GM19328 (cell line): ENCODE measurements around the gene BCAS3.

ENCODE experiments used
- ATAC-seq: cut with Tn5 transposase; IDR thresholded peaks from one replicate; pipeline ENCODE4 v1.9.1; 2021; ENCODE audit warnings: mild to moderate bottlenecking, moderate library complexity; ENCODE audit not compliant: unreplicated experiment

Gene BCAS3

GRCh38 chr17:61402073-61402541 lies 724.5 kb downstream of the BCAS3 start:
- no peak for ATAC-seq

DNA sequence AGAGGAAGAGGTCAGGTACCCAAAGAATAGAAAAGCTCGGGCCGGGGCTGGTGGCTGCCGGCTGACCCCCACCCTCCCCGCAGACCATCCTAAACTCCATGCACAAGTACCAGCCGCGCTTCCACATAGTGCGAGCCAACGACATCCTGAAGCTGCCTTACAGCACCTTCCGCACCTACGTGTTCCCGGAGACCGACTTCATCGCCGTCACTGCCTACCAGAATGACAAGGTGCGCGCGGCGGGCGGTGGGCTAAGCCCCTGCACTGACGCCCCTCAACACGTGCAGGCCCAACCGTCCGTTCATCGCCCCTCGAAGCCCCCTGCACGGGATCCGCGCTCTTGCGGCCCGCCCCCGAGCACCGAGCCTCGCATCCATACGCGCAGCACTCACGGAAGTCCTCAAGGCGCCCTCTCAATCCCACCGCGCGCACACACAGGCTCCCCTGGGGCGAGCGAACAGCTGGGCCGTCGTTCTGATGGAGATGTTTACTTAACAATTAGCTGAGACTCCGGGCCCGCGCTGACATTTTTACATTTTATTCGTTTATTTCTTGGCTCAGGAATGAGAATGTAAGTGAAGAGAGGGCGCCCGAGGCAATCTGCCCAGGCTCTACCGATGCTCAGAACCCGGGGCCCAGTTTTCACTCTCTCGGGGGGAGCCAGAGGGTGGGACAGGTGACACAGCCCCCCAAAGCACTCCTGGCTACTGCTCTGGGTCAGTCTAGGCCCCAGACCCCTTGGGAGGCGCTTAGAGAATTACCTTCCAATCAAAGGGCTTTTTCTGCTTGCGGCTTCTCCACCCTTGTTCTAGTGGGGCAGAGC lies 725.5 kb downstream of the BCAS3 start:
- no peak for ATAC-seq

GRCh38 chr17:61403801-61404662 lies 726.4 kb downstream of the BCAS3 start:
- ATAC-seq, result no peak

DNA sequence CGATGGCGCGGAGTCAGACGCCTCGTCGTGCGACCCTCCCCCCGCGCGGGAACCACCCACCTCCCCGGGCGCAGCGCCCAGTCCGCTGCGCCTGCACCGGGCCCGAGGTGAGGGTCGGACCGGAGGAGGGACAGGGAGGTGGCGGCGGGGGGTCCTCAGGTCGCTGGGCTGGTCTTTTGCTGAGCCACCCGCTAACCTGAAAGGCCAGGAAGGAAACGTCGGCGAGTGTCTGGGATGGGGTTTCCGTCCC lies 726.9 kb downstream of the BCAS3 start:
- ATAC-seq, result no peak

GRCh38 chr17:61404913-61405685 lies 727.4 kb downstream of the BCAS3 start:
- no peak for ATAC-seq

GRCh38 chr17:61405686-61406536 lies 728.3 kb downstream of the BCAS3 start:
- no peak for ATAC-seq

DNA sequence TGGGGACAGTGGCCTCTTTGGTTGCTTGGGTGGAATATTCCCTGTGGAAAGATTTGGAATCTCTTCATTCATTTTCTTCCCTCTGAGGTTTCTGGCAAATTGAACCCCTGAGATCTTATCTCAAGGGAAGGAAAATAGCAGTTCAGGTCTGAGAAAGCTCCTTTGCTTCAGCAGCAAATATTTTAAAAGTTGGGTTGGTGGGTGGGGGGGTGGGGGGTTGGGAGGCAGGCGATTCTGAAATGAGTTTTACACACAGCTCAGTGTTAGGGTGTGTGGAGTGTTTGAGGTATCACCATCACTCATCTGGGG lies 728.8 kb downstream of the BCAS3 start:
- ATAC-seq, result no peak

DNA sequence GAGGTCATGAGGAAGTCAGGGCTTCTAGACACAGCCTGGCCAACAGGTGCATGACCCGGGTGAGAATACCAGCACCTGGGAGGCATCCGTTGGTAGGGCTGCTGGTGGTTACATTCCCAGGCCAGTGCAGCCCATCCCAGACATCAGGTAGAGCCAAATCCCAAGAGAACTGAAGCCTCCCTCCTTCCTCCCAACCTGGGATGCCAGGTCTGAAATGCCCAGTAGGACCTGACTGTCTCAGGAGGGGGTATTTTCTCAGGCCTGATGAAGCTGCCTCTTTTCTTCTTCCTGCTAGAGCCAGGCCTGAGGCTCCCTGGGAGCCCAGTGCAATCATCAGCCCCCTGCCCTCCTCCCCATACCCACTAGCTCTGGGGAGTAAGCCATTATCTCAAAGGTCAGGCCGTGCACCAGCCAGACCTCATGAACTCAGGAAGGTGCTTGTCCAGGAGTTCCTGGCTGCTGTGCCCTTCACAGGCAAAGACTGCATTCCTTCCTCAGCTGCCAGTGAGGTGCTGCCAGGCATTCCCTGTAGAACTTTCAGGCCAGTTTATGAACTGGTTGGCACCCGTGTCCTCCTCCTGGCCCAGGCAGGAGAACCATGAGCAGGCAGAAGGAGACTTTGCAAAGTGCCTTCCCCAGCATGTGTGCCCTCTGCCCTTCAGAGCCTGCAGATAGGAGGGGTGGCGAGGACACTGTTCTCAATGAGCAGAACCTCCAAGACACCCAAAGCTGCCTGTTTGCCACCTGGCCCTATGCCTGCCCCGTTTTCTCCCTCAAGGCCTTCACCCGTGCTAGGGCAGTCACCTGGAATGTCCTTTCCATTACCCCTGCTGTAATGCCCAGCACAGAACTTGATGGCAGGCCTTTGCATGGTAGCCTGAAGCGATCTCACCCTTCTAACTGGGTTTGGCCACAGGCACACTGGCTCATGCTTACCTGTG lies 729.6 kb downstream of the BCAS3 start:
- no peak for ATAC-seq

DNA sequence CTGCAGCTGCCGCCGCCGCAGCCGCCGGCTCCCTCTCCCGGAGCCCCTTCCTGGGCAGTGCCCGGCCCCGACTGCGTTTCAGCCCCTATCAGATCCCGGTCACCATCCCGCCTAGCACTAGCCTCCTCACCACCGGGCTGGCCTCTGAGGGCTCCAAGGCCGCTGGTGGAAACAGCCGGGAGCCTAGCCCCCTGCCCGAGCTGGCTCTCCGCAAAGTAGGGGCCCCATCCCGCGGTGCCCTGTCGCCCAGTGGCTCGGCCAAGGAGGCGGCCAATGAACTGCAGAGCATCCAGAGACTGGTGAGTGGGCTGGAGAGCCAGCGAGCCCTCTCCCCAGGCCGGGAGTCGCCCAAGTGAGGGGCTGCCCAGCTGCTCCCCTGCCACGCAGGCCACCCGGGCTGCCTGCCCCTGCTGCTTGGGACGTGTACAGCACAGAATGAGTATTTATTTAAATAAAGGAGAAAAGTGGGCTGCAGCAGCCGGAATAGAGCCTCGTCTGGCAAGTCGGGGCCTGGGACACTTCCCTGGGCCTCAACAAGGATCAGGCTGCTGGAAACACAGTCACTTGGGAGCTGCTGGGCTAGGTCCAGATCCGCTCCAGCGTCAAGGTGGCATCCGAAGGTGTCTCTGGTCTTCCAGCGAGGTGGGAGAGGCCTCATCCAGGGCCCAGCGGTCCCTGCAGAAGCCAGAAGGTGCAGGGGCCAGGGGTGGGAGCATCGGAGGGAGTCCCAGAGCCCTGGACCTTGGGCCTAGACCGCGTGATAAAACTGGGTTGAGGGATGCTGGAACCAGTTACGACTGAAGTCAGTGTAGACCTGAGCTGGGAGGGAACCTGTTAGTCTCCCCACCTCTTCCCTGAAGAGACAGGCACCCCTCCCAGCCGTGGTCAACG lies 730.7 kb downstream of the BCAS3 start:
- no peak for ATAC-seq

- ATAC-seq, result no peak
Measured at GRCh38 chr17:61409301-61410112, 731.9 kb downstream of the BCAS3 start.

DNA sequence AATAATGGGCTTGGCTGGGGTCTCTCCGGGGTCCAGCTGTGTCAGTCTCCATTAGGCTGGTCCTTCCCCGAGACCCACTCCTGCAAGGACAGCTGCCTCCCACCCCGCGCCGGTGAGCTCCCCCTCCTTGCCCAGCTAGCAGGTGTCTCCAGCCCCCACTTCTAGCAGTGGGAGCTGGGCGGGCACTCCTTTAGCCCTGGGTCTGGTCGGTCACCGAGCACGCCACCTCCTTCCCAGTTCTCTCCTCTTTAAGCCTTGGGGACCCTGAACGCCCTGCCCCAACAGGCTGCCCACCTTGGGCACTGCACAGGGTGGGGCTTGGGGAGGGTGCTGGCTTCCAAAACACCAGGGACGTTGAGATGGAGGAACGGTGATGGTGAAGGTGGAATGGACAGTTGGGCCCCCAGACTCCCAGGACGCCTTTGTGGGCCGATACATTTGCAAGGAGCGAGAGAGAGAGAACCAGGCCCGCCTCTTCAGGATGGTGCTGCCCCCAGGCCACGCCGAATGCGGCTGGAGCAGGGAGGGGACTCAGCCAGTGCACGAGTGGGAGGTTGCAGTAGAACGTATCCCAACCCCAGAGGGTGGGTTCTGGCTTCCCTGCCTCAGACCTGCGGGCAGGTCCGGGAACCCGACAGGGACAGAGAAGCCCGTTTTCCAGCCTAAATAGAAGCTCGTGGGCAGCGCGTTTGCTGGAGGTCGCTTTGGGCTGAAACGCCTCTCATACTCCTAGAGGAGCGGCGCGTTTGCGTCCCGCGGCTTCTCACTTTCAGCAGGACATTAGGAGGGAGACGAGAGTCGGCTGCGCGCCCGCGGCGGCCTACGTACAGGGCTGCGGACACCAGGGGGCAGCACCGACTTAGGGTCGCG lies 732.7 kb downstream of the BCAS3 start:
- no peak for ATAC-seq

GRCh38 chr17:61411011-61411260 lies 733.3 kb downstream of the BCAS3 start:
- no peak for ATAC-seq

- no peak for ATAC-seq
Measured at GRCh38 chr17:61411261-61412142, 733.9 kb downstream of the BCAS3 start.

- no peak for ATAC-seq
Measured at GRCh38 chr17:61412143-61412859, 734.6 kb downstream of the BCAS3 start.

- no peak for ATAC-seq
Measured at GRCh38 chr17:61412860-61413660, 735.4 kb downstream of the BCAS3 start.
